ENCODE results near the gene CCDC28B.

GRCh38 chr1:32198237-32199042, 2.0 kb upstream of the CCDC28B start:
- TF ChIP-seq ELF4 (CRISPR knock-in tag; IDR thresholded peaks at IDR 0.05; ENCODE audit: borderline replicate concordance) (no peak), DPF2 (CRISPR knock-in tag; IDR thresholded peaks at IDR 0.05; ENCODE audit: borderline replicate concordance, low read depth) (no peak), ZBTB34 (CRISPR knock-in tag; IDR thresholded peaks at IDR 0.05) (no peak), POLR2AphosphoS5 (IDR thresholded peaks at IDR 0.05; ENCODE audit: low read depth, low read length) (no peak)
